Stimulated activated CD8-positive, alpha-beta memory T cell treated with anti-CD3 and anti-CD28 coated beads, Interleukin-7, amount 100 ng/mL, for 4 hours (primary cell): ENCODE measurements around the gene FTO.

Source experiments
- DNase-seq, 2 donors: peaks; one replicate each; pipeline ENCODE4 v3.0.0-alpha.2; 2020; ENCODE audit warnings: low read depth in 2 of 2

FTO gene

DNA sequence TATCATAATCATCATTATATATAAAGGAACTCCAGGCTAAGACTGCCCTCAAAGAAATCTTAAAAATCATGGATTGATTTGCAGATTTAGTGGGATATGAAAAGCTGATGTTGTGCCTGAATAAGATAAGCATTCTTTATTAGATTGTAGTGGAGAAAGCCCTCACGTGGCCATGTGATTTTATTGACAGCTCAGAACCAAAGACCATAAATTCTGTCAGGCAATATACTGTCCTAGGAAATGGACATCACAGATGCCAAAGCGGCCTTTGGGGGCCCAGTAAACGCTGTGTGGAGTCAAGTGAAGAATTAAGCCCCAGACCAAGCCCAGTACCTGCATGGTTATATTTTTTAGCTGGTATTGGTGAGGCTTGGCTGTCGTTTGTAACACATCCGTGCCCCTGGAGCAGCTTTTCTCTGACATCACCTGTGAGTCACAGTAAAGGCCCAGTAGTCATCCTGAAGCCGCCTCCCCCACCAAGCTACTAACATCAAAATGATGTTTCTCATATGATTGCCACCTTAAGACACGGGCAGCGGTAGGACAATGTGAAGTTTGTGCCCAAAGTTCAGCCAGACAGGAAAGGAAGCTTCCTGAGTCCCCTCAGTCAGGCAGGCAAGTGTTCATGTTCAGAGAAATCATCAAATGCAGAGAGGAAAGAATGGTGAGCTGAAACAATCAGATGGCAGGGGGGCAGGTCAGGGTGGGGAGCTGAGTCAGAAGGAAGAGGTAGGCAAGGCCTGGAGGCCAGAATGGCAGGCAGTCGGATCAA lies 373.3 kb downstream of the FTO start:
- no peak for DNase-seq

DNA sequence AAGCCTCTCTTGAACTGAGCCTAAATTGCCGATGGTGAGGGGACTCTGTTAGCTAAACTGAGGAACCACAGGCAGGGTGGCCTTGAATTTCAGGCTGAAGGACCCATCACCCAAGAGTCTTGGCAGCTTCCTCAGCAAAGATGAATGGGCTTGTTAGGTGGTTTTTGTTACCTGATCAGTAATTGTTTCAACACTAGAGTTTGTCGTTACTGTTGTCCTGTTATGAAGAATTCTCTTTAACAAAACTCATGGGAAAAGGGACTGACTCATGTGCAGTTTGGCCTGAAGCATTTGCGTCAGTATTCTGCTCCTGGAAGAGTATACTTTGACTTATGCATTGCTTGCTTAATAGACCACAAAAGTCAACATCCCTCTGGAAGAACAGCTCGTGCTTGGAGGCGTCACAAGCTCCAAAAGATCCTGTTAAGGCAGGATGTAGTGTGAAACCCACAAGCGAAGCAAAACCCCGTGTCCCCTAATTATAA lies 376.6 kb downstream of the FTO start:
- no peak for DNase-seq

DNA sequence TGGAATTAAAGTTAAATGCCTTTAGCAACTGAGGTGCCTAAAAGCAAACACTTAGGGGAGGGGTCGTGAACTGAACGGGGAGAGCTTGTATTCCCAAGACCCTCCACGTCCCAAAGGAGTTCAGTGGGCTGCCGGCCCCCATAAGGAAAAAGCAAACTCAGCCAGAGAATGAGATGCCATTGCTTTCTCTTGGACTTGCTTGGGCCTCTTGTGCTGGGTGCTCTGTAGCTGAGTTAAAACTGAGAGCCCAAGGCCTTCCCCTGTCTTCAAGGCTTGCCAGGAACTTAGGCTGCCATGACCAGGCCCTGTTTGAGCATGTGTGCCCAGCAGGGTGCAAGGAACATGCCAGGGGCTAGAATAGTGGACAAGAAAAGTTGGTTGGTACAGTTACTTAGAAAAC lies 382.8 kb downstream of the FTO start:
- DNase-seq, result no peak

DNA sequence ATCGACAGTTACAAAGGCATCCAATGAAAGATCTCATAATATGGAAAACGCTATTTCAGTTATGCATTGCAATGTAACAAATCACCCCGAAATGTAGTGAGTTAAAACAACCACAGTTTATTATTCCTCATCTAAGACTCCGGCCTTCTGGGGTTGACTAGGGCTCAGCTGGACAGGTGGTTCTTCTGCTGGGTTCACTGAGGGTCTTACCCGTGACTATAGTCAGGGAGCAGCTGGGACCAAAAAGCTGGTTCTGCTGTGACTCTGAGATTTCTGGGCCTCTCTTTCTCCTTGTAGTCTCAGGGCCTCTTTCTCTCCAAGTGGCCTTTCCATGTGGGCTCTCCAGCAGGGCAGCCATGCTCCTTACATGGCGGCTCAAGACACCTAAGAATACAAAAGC lies 386.6 kb downstream of the FTO start:
- no peak for DNase-seq

DNA sequence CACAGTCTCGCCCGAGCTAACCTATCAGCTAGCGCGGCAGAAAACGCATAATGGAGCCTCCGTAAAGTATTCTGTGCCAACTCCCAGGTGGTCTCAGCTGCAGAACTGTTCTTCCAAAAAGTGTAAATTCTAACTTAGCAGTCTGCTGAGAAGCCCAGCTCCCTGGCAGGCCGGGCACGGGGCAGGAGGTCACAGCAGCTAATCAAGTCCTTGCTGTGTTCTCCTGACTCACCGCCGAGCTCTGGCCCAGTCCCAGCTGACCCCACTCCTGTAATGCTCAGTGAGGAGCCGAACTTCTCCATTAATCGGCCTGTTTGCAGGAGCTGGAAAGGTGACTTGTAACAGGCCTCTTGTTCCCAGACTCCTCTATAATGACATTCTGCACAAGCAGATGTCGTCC lies 389.3 kb downstream of the FTO start:
- DNase-seq, result no peak

DNA sequence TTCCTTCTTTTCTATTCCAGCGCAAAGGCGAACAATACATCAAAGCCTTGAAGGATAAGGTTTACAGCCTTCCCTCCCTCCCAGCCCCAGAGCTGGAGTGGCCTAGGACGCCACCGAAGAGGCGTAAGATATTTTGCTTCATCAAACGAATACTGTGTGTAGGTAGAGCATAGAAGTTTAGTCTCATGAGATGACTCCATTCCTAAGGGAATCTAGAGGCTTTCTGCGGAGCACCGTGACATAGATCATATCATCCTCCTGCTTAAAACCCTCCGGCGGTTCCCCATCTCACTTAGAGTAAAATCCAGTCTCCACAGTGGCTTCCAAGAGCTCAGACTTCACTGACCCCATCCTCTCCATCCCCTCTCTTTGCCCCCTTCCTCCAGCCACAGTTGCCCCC lies 390.7 kb downstream of the FTO start:
- DNase-seq, result no peak

DNA sequence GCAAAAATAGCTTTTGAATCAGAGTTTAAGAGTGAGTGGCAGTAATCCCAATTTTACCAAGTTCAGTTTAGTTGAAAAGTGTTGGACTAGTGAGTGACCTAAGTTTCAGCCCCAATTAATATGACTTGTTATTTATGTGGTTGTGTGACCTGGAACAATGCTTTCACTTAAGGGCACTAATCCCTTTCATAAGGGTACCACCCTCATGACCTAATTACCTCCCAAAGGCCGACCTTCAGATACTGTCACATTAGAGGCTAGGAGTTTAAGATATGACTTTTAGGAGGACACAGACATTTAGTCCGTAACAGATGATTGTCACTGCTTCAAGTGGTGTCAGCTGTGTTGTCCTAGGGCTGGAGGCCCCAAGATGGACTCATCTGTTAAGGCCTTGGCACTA lies 392.7 kb downstream of the FTO start:
- no peak for DNase-seq

DNA sequence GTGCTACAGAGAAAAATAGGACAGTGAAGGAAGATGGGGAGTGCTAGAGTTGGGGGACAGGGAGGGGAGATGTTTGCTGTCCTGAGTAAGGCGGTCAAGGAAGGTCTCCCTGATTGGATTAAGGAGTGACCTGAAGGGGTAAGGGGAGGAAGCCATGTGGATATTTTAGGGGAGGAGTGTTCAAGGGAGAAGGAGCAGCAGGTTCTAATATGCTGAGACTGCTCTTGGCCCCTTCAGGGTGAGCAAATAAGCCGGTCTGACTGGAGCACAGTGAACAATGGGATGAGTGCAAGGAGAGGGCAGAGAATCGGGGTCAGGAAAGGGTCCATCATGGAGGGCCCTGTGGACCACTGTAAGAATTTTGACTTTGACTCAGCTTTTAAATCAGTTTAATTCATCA lies 393.8 kb downstream of the FTO start:
- DNase-seq, result no peak

DNA sequence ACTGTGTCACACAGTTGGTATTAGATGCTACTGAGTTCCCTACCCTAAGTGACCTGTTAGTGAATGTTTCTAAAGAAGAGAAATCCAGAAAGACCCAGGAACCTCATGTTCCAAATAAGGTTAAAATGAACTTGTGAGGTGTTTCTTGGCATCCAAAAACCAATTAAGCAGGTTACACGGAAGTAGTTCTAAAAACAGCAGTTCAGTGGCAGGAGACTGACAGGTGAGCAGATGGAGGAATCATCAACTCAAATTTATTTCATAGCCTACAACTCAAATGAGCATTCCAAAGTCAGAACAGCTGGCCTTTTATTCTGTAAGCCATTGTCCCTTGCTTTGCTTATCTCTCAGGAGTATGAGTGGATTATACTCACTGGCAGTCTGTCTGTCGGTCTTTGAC lies 394.3 kb downstream of the FTO start:
- no peak for DNase-seq

DNA sequence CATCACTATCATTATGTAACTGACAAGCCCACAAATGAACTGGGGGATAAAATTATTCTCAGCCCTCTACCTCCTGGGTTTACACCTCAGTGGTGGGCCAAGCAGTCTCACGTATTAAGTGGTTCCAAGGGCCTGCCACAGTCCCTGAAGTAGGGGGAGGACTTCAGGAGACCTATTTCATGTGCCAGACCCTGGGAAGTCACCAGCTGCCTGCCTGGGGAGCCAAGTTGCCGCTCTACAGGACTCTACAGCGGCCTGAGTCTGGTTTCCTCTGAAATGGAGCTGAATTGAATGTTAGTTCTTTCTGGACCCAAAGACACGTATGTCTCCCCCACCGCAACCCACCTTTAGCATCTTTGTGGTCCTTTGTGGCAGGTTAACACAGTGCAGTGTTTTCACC lies 395.7 kb downstream of the FTO start:
- DNase-seq, result no peak

DNA sequence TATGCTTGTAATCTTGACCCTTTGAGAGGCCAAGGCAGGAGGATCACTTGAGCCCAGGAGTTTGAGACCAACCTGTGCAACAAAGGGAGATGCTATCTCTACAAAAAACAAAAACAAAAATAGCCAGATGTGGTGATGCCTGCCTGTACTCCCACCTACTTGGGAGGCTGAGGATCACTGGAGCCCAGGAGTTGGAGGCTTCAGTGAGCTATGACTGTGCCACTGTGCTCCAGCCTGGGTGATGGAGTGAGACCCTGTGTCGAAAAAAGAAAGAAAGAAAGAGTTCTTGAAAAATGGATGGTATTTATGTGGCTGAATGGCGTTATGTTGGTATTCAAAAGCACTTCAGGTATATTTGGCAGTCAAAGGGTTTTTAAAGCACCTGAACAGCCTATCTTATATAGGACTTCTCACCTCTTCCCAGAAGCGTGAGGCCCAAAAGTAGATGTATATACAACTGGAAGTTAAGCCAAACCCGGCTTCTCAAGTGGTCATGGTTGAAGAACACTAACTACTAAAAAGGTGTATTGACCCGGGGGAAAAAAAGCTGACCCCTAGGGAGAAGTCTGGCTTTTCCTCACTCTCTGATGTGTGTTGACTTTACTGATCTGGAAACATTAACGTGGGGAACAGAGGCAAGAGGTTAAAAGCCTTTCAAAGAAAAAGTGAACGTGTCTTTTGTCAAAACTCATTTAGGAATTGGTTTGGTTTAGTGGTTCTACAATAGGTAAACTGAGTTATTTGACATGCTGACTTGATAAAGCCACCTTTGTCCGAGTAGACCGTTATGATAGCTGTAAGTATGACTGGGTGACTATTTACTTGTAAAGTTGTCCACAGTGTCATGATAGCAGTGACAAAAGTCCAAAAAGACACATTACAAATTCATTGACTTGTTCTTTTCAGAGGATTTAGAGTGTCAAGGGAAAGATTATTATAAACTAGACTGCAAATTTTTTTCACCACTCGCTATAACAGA lies 399.2 kb downstream of the FTO start:
- no peak for DNase-seq

DNA sequence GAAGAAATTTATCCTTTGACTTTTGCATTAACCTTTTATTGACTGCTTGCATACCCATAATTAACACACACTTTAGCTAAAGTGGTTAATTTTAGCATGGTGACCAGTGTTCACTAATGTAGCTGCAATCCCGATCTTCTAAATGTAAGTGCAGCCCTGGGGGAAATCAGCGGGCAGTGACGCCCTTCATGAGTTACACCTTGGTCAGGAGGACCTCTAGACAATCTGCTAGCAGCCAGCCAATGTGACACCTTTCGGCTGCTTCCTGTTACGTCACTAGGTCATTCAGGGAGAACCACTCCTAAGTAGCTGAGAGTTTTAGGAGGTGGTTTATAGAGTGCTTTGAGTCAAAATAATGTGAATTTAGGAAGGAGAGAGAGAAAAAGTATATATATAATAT lies 402.1 kb downstream of the FTO start:
- DNase-seq, result no peak

DNA sequence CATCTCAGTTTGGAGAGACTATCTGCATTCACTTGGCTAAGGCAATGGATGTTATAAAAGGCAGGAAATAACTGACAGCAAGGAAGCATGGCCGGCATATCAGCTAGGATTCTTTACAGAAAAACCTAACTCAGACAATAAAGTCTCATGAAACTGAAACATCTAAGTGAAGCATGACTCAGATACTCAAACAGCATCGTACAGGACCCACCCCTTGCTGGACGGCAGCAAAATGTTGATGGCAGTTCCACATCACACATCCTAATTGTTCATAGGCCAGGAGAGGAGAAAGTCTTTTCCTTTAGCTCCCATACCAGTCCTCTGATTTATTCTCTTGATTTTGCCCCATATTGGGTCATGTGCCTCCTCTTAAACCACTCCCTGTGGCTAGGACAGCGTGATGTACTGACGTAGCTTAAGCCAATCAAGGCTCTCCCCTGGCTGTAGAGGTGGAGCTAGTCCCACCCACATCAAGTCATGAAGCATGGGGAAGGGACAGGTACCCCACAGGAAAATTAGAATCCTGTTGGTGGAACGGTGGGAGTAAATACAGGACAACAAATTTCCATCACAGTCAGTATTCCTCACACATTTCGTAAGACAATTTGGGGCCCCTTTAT lies 403.7 kb downstream of the FTO start:
- no peak for DNase-seq

DNA sequence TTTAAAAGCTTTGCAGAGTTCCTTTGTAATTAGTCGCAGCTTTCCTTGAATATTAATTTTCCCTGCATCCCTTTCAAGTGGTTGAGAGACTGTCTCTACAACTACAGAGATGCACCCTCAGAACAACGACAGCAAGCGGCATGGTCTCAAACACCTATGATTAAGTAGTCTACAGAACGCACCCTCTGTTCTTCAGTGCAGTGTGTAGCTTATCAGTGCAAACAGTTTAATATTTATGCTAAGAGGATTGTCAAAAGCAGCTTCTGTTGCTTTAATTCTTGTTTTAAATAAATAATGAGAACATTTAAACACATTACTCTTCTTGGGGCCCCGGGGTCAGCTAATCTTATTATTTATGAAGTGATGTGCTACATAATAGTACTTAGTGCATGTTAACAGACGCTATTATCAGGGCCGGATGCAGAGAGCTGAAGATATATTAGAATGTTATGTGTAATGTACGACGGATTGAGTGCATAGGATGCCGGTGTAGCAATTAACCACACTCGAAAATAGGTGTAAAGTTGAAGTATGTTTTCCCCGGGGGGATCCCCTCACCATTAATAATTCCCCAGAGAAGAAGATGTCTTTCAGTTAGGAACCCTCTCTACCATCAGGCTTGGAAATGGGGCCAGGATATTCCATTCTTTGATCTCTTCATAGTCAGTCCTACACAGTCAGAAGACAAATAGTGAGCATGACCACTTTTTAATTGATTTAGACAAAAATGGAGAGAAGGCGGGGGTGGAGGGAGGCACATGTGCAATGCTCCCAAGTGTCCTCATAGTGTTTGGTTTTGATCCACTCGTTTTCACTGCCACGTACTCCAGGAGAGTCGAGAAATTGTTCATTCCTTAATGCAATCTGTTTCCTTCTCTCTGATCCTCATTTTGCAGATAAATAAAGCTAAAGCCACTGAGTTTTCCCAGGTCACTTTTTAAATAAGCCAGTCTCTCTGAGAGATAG lies 406.3 kb downstream of the FTO start:
- no peak for DNase-seq

DNA sequence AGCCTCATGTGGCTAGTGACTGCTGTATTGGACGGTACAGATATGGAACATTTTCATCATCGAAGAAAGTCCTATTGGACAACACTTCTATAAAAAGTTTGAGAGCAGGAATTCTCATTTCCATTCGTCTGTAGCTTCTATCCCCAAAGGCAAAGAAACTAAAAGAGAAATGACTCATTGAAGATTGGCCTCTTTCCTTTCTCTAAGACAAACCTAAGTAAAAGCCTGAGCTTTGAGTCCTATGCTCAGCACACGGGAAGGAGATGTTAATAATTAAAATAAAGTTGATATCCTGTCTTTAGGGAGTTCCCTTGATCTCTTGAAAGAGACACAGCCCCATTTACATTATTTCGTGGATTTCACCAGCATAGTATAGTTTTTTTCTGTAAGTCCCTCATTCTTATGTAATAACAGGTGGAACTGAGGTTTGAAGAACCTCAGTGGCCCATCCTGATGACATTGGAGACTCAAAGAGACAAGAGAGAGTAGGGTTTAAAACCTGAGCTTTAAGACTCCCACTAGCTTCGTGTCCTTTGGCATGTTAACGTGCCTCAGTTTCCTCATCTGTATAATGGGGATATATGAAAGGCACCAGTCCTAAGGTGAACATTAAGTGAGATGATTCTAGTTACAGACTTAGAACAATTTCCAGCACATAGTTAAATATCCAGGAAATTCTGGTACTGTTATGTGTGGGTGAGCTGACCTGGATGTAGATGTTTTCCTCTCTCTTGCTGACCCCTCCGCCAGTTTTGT lies 408.7 kb downstream of the FTO start:
- no peak for DNase-seq

DNA sequence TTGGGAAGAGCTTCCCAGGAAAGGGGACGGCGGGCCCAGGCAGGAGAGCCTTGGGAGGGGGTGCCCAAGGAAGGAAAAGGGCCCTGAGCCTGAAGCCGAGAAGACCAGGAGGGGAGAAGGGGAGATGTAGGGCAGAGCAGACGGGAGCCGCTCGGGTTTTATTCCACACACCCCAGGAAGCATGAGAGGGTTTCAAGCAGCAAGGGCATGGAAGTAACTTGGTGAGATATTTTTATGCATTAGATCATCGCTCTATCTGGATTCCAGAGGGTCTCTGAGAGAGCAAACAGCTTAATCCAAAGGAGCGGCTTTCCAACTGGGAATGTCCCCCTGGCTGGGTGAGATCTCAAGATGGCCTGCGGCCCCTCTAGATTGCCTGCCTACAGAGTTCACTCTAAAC lies 411.6 kb downstream of the FTO start:
- DNase-seq, result no peak

DNA sequence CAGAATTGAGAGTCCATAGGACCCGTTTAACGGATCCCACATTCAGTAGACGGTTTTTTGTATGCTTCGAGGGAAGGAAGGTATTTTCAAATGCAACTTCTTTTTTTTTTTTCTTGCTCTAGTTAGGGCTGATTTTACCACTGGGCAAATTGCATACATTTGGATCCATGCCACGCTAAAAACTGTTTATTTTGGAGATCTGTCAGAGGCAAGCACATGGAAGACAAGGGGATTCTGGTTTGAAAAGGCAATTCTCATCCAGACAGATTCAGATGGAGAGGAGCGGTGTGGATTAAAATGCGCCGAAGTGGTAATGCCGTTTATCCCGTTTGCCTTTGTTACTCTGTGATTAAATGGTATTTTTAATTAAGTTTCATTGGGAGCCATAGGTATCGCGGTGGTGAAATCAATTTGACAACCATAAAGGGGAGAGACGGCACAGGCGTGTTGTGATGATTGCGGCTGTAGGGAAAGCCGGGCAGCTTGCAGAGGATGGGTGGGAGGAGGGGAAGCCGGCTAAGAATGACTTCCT lies 412.2 kb downstream of the FTO start:
- no peak for DNase-seq

DNA sequence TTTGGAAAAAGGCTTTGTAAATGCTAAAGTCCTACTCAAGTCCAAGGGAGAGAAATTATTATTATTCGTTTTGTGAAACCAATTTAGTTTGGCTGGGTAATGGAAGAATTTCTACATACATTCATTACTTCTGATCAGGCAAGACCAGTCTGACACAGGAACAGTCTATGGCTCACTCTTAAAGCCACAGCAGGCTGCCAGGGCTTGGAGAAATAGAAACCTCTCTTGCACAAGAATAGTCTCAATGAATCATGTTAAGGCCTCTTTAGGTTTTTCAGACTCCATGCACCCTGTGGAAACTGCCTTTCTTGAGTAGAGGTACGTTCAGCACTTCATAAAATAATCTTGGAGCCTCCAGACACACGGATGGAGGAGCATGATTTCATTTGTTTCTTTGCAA lies 414.9 kb downstream of the FTO start:
- no peak for DNase-seq

DNA sequence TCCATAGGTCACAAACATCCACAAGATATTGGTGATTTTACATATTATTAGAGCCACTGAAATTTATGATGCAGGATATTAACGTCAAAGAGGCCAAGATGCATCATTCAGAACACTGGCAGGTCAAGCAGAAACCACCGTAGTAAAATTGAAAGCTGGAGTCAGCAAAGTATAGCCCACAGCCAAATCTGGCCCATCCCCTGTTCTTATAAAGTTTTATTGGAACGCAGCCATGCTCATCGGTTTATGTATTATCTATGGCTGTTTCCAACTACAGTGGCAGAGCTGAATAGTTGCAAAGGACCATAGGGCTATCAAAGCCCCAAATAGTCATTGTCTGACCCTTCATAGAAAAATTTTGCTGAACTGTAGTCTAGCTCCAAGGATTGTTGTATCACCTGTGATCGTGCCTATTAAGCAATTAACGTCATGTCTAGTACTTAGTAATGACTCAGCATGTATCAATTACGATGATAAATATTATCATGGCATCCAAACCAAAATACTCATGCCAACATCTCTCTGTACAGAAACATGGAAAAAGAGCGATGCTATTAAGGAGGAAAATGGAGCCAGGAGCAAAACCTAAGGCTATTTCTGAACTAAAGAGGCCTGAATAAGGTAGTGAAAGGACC lies 417.0 kb downstream of the FTO start:
- no peak for DNase-seq
